ENCODE data around the gene LRRC63.

LRRC63 gene

GRCh38 chr13:46171739-46172138 is 40.0 kb upstream of the LRRC63 start:
- no peak for DNase-seq (ENCODE audit: low read depth, low spot score)
- CTCF ChIA-PET: interaction anchor here (1.1 to 7.3 kb wide), 2 partner anchors 12 to 112 kb away, joined by 3 to 55 read pairs; no protein-coding TSS in a partner anchor
- H3K4me3 ChIP-seq (ENCODE audit: low read depth, low read length): no peak overlapping the region
- no peak for TF ChIP-seq CTCF (IDR thresholded peaks at IDR 0.05; ENCODE audit: insufficient read depth, low read length, missing control alignments)
- POLR2A ChIA-PET: no interaction called here

- no peak for TF ChIP-seq CTCF (IDR thresholded peaks at IDR 0.05; ENCODE audit: insufficient read depth, low read length, missing control alignments)
- no peak for DNase-seq (ENCODE audit: low read depth, low spot score)
- CTCF ChIA-PET: interaction anchor here (1.1 to 7.3 kb wide), 2 partner anchors 12 to 111 kb away, joined by 3 to 55 read pairs; no protein-coding TSS in a partner anchor
- POLR2A ChIA-PET: no interaction called here
- no peak overlapping the region for H3K4me3 ChIP-seq (ENCODE audit: low read depth, low read length)
These were observed 39.2 kb upstream of the LRRC63 start for GRCh38 chr13:46172531-46172991.

- POLR2A ChIA-PET: no interaction called here
- CTCF ChIA-PET: interaction anchor here (1.6 to 7.3 kb wide), 2 partner anchors 13 to 47 kb away, joined by 3 to 55 read pairs; no protein-coding TSS in a partner anchor
- DNase-seq (ENCODE audit: low read depth, low spot score): no peak
- H3K4me3 ChIP-seq (ENCODE audit: low read depth, low read length): no peak overlapping the region
- no peak for TF ChIP-seq CTCF (IDR thresholded peaks at IDR 0.05; ENCODE audit: insufficient read depth, low read length, missing control alignments)
These were observed 38.1 kb upstream of the LRRC63 start for GRCh38 chr13:46173656-46174055.

GRCh38 chr13:46176756-46177155 is 35.0 kb upstream of the LRRC63 start:
- TF ChIP-seq CTCF (IDR thresholded peaks at IDR 0.05; ENCODE audit: insufficient read depth, low read length, missing control alignments): no peak
- H3K4me3 ChIP-seq (ENCODE audit: low read depth, low read length): no peak overlapping the region
- ChIA-PET POLR2A (no interaction called here), CTCF (interaction anchor here (1.7 kb wide), 1 partner anchor 17 kb away, joined by 10 read pairs; no protein-coding TSS in a partner anchor)
- no peak for DNase-seq (ENCODE audit: low read depth, low spot score)

GRCh38 chr13:46178143-46178542 is 33.6 kb upstream of the LRRC63 start:
- ChIA-PET CTCF (no interaction called here), POLR2A (no interaction called here)
- TF ChIP-seq CTCF (IDR thresholded peaks at IDR 0.05; ENCODE audit: insufficient read depth, low read length, missing control alignments): no peak
- no peak overlapping the region for H3K4me3 ChIP-seq (ENCODE audit: low read depth, low read length)
- no peak for DNase-seq (ENCODE audit: low read depth, low spot score)

GRCh38 chr13:46178821-46179220 is 32.9 kb upstream of the LRRC63 start:
- TF ChIP-seq CTCF (IDR thresholded peaks at IDR 0.05; ENCODE audit: insufficient read depth, low read length, missing control alignments): no peak
- DNase-seq (ENCODE audit: low read depth, low spot score): no peak
- POLR2A ChIA-PET: no interaction called here
- CTCF ChIA-PET: interaction anchor here (0.7 to 2.1 kb wide), 3 partner anchors 17 to 371 kb away, joined by 3 to 4 read pairs (median 4); no protein-coding TSS in a partner anchor
- no peak overlapping the region for H3K4me3 ChIP-seq (ENCODE audit: low read depth, low read length)

Data from AG04449 (cell line).